ENCODE results near the gene FNDC5.

The FNDC5 gene

GRCh38 chr1:32897082-32898049 lies 26.7 kb upstream of the FNDC5 start:
- no peak for DNase-seq (ENCODE audit: low read depth in 1 of 2, low spot score in 1 of 2)

DNA sequence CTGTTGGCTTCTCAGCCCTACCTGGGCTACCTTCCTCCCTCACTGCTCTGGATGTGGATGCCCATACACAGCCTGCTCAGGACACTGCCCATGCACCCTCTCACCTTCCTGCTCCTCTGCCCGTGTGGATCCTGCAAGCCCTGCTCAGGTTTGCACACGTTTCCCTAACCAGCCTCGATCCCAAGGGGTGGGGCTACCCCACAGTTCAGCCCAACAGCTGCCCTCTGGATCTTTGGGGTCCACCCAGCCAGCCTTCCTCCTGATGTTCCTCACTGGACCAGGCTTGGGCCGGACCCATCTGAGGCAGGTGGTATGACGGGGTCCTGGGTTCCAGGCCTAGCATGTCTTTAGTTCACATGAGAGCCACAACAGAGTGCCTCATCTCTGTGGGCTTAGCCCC lies 25.7 kb upstream of the FNDC5 start:
- no peak for DNase-seq (ENCODE audit: low read depth in 1 of 2, low spot score in 1 of 2)

- DNase-seq (ENCODE audit: low read depth in 1 of 2, low spot score in 1 of 2): no peak
Observed at GRCh38 chr1:32895325-32896215, 24.9 kb upstream of the FNDC5 start.

DNA sequence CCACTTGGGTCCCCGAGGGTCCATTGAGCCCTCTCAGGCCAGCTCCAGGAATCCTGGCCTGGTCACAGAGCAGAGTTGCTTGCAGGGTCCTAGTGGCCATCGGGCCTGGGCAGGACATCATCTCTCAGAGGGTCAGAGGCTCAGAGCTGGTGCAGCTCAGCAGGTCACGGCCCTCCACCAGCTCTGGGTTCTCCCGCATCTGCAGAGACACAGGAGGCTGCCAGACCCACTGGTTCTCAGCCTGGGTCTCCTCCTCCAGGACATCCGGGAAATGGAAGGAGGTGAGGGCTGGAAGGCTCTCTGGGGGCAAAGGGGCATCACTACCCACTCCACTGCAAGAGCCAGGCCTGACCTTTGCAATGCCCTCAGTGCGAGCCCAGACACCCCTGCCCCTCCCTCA lies 24.0 kb upstream of the FNDC5 start:
- no peak for DNase-seq (ENCODE audit: low read depth in 1 of 2, low spot score in 1 of 2)

DNA sequence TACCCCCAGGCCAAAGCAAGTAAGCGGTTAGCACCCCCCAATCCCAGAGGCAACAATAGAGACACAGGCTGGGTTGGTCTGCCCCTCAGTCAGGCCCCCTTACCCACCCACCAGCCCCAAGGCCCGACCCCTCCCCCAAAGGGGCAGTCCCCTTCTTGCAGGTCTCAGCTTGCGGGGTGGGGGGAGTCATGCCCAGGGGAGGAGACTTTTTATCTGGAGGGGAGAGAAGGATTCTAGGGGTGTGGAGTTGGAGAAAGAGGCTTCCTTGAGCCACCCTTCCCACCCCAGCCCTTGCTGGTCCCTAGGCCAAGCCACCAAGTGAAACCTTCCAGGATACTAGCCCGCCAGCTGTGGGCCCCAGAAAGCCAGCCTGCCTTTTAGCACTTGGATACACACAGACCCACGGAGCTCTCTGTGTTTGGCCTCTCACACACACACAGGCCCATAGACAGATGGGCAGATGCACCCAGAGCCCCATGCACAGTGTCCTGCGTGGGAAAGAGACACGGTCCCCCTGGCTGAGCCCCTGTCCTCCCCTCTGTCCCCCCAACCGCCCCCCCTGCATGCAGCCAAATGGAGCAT lies 23.4 kb upstream of the FNDC5 start:
- no peak for DNase-seq (ENCODE audit: low read depth in 1 of 2, low spot score in 1 of 2)

DNA sequence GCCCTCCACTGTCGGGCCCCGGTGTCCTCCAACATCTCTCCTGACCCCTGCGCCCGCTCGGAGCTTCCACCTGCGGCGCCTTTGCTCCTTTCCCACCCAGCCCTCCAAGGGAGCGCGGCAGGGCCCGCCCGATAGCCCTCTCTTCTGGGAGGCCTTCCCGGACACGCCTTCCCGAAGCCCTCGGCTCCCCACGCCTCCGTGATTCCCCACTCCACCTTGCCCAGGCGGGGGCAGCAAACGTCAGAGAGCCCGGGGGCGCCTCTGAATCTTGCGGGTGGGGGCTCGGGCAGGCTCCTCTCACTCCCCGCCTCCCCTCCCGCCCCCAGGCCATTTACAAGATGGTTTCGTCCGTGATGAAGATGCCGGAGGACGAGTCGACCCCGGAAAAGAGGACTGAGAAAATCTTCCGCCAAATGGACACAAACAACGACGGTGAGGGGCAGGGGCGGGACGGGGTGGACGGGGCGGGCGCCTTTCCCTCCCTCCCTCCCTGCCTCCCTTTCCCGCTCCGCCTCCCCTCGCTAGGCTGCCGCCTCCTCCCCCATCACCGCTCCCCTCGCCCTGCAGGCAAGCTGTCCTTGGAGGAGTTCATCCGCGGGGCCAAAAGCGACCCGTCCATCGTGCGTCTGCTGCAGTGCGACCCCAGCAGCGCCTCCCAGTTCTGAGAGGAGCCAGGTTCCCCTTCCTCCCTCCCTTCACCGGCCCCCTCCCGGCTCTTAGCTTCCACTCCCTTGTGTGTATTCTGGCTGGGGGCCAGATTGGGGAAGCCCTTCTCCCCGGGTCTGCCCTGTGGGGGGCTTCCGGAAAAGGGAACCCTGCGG lies 22.7 kb upstream of the FNDC5 start:
- no peak for DNase-seq (ENCODE audit: low read depth in 1 of 2, low spot score in 1 of 2)

DNA sequence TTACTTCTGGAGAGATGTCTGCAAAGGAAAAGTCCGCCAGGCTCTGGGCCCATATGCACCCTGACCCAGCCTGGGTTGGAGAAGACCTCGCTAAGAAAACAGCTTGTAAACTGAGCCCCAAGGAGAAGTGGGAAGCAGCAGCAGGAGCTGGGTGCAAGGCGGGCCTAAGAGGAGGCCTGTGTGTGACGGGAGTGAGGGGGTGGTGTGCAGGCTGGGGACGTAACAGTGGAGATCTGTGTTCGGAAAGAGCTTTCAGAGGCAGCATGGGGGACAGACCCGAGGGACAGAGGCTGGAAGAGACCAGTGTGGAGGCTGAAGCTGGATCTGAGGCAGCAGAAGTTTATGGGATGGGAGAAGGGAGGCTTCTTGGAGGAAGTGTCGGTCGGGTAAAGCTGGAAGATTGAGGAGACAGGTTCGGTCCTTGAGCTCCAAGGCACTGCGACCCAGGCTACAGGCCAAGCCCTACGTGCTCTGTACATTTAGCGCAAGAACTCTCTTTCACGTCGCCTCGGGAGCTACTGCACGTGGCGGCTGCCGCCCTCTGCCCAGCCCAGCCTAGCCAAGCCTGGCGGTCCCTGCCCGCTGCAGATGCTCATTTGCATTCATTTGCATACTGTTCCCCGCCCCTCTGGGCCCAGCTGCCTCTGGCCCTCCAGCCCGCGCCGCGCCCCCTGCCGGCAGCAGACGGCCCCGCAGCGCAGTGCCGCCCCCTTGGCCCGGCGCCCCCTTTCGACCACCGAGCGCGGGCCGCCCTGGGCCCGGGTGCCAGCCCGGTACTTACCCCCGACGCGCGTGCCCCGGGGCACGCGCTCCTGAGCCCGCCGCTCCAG lies 21.9 kb upstream of the FNDC5 start:
- no peak for DNase-seq (ENCODE audit: low read depth in 1 of 2, low spot score in 1 of 2)

GRCh38 chr1:32891630-32892029 lies 20.9 kb upstream of the FNDC5 start:
- no peak for DNase-seq (ENCODE audit: low read depth in 1 of 2, low spot score in 1 of 2)

- no peak for DNase-seq (ENCODE audit: low read depth in 1 of 2, low spot score in 1 of 2)
Observed at GRCh38 chr1:32891241-32891570, 20.5 kb upstream of the FNDC5 start.

DNA sequence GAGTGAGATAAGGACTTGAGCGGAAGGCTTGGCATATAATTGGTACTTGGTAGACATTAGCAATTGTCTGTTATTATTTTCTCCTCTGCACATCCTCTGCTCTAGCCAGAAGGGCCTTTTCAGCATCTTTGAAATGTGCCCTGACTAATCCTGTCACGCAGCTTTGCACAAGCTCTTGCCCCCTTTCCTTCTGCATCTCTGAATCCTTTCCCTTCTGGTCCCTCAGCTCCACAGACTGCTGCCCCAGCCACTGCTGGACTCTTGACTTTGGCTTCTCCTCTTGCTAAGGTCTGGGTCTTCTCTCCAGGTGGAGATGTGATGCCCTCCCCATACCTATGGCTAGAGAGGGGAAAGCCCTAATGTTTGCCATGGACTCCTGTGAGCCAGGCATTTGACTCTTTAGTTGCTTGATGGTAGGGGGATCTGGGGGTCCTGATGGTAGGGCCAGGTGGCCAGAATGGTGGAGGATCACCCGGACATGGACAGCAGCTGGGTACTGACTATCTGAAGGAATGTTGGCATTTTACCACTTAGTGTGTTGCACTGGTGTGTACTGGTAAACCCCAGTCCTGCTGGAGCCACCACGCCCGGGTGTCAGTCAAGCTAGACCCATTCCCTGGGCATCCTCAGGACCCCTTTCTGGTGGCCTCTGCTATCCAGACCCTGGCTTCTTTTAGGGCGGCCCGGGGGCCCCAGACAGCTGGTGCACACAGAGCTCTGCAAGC lies 20.0 kb upstream of the FNDC5 start:
- DNase-seq (ENCODE audit: low read depth in 1 of 2, low spot score in 1 of 2): no peak

DNA sequence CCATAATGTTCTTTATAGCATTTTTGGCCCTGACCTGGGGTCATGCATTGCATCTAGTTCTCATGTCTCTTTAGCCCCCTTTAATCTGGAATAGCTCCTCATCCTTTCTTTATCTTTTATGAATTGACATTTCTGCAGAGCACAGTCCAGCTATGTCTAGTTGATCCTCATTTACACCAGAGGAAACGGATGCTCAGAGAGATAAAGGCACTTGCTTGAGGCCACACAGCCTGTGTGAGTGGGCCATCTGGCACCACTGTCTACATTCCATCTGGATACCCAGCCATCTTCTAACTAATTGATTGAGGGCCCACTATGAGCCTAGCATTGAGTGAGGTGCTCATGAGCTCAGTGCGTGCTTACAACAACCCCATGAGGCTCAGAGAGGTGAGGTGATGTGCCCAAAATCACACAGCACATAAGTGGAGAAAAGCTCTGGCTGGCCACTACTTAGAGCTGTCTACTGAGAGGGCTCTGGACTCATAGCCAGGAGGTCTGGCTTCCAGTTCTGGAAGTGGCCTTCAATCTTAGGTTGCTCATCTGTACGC lies 19.1 kb upstream of the FNDC5 start:
- no peak for DNase-seq (ENCODE audit: low read depth in 1 of 2, low spot score in 1 of 2)

GRCh38 chr1:32888677-32889420 lies 18.1 kb upstream of the FNDC5 start:
- DNase-seq (ENCODE audit: low read depth in 1 of 2, low spot score in 1 of 2): no peak

GRCh38 chr1:32888134-32888533 lies 17.4 kb upstream of the FNDC5 start:
- no peak for DNase-seq (ENCODE audit: low read depth in 1 of 2, low spot score in 1 of 2)

GRCh38 chr1:32887623-32888022 lies 16.9 kb upstream of the FNDC5 start:
- DNase-seq (ENCODE audit: low read depth in 1 of 2, low spot score in 1 of 2): no peak

GRCh38 chr1:32886828-32887414 lies 16.2 kb upstream of the FNDC5 start:
- no peak for DNase-seq (ENCODE audit: low read depth in 1 of 2, low spot score in 1 of 2)

DNA sequence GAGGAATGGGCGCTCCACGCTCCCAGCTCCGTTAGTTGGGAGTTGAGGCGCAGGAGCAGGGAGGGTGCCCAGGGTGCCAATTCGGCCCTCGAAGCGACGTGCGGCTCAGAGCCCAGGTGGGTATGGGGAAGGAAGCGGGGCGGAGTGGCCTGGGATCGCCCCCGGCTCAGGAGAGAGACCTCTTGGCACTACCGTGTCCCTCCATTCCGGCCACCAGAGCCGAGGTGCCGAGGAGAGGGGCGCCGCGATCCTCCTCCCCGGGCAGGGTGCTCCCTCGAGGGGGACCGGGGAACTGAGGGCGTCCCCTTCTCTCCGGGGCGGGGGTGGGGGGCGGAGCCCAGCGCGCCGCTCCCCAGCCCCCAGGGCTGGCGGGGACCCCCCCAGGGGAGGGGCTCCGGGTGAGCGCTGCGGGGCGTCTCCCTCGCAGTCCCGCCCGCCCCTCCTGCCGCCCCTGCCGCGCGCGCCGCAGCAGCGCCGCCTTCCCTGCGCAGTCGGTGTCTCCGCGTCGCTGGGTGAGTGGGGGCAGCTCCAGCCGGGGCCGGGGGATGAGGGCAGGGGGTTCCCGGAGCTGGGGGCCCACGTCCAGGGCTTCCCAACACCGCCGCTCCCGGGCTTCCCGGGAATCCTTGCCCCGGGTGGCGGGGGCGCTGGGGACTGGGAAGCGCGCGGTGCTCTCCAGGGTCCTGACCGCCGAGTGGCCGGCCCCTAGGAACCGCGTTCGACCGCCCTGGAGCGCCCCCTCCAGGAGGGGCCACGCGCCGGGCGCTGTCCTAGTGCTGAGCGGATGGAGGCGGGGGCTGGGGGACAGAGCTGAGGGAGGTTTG lies 15.5 kb upstream of the FNDC5 start, which contains the start of gene HPCA:
Gene HPCA, plus strand, starts transcription at position 488 of the 824 bp plus-strand sequence. CDS start 2,408 bp downstream, outside the sequence.
- no peak for DNase-seq (ENCODE audit: low read depth in 1 of 2, low spot score in 1 of 2)

DNA sequence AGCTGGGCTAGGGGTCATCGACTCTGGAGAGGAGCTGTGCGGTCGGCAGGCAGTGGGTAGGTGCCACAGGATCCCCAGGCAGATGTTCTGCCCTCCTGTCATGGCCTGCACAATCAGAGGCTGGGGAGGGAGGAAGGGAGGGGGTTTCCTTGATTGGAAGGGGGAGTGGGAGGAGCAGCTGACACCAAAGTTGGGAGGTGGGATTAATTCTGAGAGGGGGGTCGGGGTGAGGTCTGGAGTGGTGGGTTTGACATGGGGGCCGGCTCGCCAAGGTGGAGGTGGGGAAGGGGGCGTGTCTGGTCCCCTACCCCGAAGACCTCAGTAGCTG lies 14.9 kb upstream of the FNDC5 start:
- no peak for DNase-seq (ENCODE audit: low read depth in 1 of 2, low spot score in 1 of 2)
